Erythroblast (primary cell): ENCODE results near the gene CMSS1.

ENCODE experiments used
- GATA1 ChIP-seq: IDR thresholded peaks from 2 replicates; pipeline ENCODE4 v1.6.1; 2011; ENCODE audit warnings: low read depth, mild to moderate bottlenecking, control low read depth, low read length, moderate library complexity
- POLR2A ChIP-seq: IDR thresholded peaks from 2 replicates; pipeline ENCODE4 v1.6.1; 2011; ENCODE audit warnings: mild to moderate bottlenecking, low read length

GRCh38 chr3:99805160-99805559 is 12.5 kb upstream of the CMSS1 start:
- TF ChIP-seq POLR2A = no peak
- TF ChIP-seq GATA1 = no peak
